ENCODE data around the gene GGCX. TPM values are rescaled to one million over a fixed set of nuclear protein-coding genes. Genes with fewer than 3 reads are reported as not detected.
A peak's percentile ranks its signal among the peaks of the same experiment; 100 is the strongest.

The GGCX gene
- total RNA-seq, 1 donor from 2014 or later = 51.5 TPM

GRCh38 chr2:85516653-85517389 lies 44.5 kb downstream of the GGCX start:
- no peak for DNase-seq (ENCODE audit: low spot score)

GRCh38 chr2:85514323-85514722 lies 47.0 kb downstream of the GGCX start:
- DNase-seq (ENCODE audit: low spot score) = no peak

GRCh38 chr2:85511008-85511811 lies 50.1 kb downstream of the GGCX start:
- no peak for DNase-seq (ENCODE audit: low spot score)

DNA sequence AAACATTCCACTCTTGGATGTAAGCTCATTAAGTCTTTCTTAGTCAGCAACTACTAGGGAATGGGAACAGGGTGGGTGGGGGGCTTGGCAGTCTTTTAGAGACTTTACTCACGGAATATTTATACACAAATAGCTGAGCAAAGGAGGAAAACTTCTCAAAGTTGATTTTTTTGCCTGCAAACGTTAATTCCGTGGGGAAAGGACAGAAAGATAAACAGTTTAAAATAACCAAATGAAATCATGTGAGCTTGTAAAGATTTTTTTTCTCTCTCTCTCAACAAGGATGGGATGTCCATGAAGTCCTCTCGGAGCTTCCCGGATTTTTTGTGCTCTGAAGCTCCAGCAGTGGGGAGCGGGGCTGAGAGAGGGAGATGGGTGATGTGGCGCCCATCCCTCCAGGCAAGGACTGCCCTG lies 54.5 kb downstream of the GGCX start:
- DNase-seq (ENCODE audit: low spot score) = peak; percentile 48

- no peak for DNase-seq (ENCODE audit: low spot score)
Observed at GRCh38 chr2:85505551-85506238, 55.6 kb downstream of the GGCX start.

DNA sequence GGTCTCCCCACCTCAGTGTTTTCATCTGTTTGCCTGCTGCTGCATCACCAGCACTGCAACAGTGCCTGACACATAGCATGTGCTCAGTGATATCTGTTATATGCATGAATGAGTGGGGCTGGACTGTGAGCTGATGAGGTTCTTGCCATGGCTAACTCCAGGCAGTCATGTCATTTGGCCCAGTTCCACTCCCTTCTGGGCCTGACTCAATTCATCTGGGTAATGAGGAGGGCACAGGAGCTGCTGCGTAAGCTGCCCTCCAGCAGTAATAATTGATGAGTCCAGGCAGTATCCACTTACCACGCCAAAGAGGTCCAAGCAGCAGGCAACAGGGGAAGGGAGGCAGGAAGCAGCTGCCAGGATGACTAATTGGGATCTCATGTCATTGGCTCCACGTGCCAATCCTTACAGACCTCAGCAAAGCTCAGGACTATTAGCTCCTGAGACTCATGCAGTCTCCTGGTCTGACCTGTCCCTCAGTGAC lies 56.5 kb downstream of the GGCX start:
- DNase-seq (ENCODE audit: low spot score) = no peak

GRCh38 chr2:85503851-85504777 lies 57.2 kb downstream of the GGCX start:
- no peak for DNase-seq (ENCODE audit: low spot score)

DNA sequence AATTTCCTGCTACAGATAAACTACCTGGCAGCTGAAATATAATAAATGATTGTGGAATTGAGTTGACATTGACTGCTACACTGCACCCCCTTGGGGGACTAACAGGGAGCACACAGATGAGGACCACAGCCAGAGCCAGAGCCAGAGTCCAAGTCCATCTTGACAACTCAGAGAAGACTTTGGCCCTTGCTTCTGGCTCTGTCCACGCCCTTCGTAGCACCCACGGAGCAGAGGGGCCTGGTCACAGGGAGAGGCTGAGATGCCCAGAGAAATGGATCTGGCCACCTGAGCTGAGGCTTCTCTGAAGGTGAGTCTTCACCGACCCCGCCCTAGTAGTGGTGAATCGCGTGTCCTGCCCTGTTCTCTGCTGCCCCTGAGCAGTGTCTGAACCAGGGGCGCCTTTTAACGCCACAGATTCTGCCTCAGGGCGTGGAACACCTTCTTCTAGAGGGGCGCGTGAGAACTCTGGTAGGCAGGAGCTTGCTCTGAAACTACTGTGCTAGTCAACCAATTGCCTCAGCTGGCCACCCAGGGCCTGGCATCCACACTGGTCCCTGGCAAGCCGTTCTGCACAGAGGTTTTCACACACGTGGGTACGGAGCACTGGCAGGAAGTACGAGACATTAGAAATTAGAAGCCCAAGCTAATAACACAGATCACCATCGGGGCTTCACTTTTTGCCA lies 58.0 kb downstream of the GGCX start:
- no peak for DNase-seq (ENCODE audit: low spot score)

DNA sequence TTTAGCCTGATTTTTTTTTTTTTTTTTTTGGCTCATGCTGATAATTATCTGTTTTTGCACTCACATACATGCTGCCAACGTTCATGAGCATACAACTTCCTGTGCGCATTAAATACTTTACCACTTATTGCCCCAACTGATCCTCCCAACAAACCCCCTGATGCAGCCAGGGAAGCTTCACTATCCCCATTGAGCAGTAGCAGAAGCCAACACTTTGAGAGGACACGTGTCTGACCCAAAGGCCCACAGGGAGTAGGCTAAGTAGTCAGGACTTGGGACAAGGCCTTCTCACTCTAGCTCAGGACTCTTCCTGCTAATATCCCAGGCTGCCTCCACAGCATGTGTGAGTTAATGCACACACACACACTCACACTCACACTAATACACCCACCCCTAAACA lies 58.6 kb downstream of the GGCX start:
- DNase-seq (ENCODE audit: low spot score) = no peak

DNA sequence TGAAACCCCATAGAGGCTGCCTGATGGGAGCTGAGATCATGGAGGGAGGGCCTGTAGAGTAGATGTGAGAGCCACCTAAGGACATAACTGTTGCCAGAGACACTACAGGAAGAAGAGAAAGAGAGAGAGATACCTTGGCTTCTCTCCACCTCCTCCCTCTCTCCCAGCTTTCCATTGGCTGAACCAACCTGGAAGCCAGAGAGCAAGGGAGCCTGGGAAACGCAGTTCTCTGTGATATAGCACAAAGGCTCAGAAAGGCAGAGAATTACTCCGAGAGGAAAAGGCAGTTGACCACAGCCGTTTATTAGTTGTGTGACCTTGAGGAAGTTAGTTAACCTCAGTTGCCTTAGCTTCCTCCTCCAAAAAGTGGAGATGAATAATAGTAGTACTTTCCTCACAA lies 60.0 kb downstream of the GGCX start:
- no peak for DNase-seq (ENCODE audit: low spot score)

- DNase-seq (ENCODE audit: low spot score) = no peak
Observed at GRCh38 chr2:85497944-85498630, 63.2 kb downstream of the GGCX start.

GRCh38 chr2:85496436-85496835 lies 64.9 kb downstream of the GGCX start:
- no peak for DNase-seq (ENCODE audit: low spot score)

Other genes starting within 250 kb of the GGCX start
- 62.1 TPM for gene TGOLN2, start 233.5 kb downstream of the GGCX start, total RNA-seq (ENCODE audit: insufficient read depth, low replicate concordance)
- gene RETSAT, start 207.0 kb downstream of the GGCX start, total RNA-seq (ENCODE audit: insufficient read depth, low replicate concordance) = 55.1 TPM
- 27.0 TPM for gene ELMOD3, start 206.7 kb downstream of the GGCX start, total RNA-seq (ENCODE audit: insufficient read depth, low replicate concordance)
- 58.5 TPM for gene CAPG, start 151.1 kb downstream of the GGCX start, total RNA-seq (ENCODE audit: insufficient read depth, low replicate concordance)
- 4.6 TPM for gene SH2D6, start 142.8 kb downstream of the GGCX start, total RNA-seq (ENCODE audit: insufficient read depth, low replicate concordance)
- gene MAT2A, start 22.3 kb downstream of the GGCX start, total RNA-seq (ENCODE audit: insufficient read depth, low replicate concordance) = 67.7 TPM
- gene VAMP8, start 16.1 kb upstream of the GGCX start, total RNA-seq (ENCODE audit: insufficient read depth, low replicate concordance) = 25.5 TPM
- 20.0 TPM for gene VAMP5, start 22.9 kb upstream of the GGCX start, total RNA-seq (ENCODE audit: insufficient read depth, low replicate concordance)
- 76.3 TPM for gene RNF181, start 34.3 kb upstream of the GGCX start, total RNA-seq (ENCODE audit: insufficient read depth, low replicate concordance)
- 3.4 TPM for gene TMEM150A, start 41.2 kb upstream of the GGCX start, total RNA-seq (ENCODE audit: insufficient read depth, low replicate concordance)
- 23.6 TPM for gene C2orf68, start 50.6 kb upstream of the GGCX start, total RNA-seq (ENCODE audit: insufficient read depth, low replicate concordance)
- gene USP39, start 54.7 kb upstream of the GGCX start, total RNA-seq (ENCODE audit: insufficient read depth, low replicate concordance) = 58.0 TPM
- gene SFTPB, start 106.7 kb upstream of the GGCX start, total RNA-seq (ENCODE audit: insufficient read depth, low replicate concordance) = 1.7 TPM
- gene GNLY, start 132.9 kb upstream of the GGCX start, total RNA-seq (ENCODE audit: insufficient read depth, low replicate concordance) = 2.2 TPM
- 14.2 TPM for gene ATOH8, start 192.5 kb upstream of the GGCX start, total RNA-seq (ENCODE audit: insufficient read depth, low replicate concordance)